HL-60/S4 treated with phorbol 12-myristate 13-acetate at 8.2 ng/mL for 4 days and 3 days (cell line): ENCODE measurements around the gene ACER2.

Experiments used
- in situ Hi-C: fragments of 300-500 bp; cut with MboI; formaldehyde crosslinking; loops from 2 replicates; pipeline ENCODE4 v1.15.0; 2022; ENCODE audit warnings: low sequenced_read_pairs

Gene ACER2

GRCh38 chr9:19451240-19452087, 42.7 kb downstream of the ACER2 start:
- in situ Hi-C loops, result no loop called here

- in situ Hi-C loops, result no loop called here
Observed at GRCh38 chr9:19456426-19456825, 47.6 kb downstream of the ACER2 start.

- in situ Hi-C loops, result no loop called here
Observed at GRCh38 chr9:19456996-19457692, 48.3 kb downstream of the ACER2 start.

- in situ Hi-C loops, result no loop called here
Observed at GRCh38 chr9:19457693-19458009, 48.8 kb downstream of the ACER2 start.

GRCh38 chr9:19460243-19460642, 51.4 kb downstream of the ACER2 start:
- in situ Hi-C loops, result no loop called here

- in situ Hi-C loops, result no loop called here
Observed at GRCh38 chr9:19461135-19461534, 52.3 kb downstream of the ACER2 start.

- in situ Hi-C loops, result no loop called here
Observed at GRCh38 chr9:19464061-19464763, 55.4 kb downstream of the ACER2 start.

- in situ Hi-C loops, result no loop called here
Observed at GRCh38 chr9:19464764-19465585, 56.2 kb downstream of the ACER2 start.

GRCh38 chr9:19465586-19466279, 56.9 kb downstream of the ACER2 start:
- in situ Hi-C loops, result no loop called here

- in situ Hi-C loops, result no loop called here
Observed at GRCh38 chr9:19466280-19466639, 57.5 kb downstream of the ACER2 start.

GRCh38 chr9:19469271-19469670, 60.5 kb downstream of the ACER2 start:
- in situ Hi-C loops, result no loop called here

- in situ Hi-C loops, result no loop called here
Observed at GRCh38 chr9:19470567-19470966, 61.8 kb downstream of the ACER2 start.

GRCh38 chr9:19470981-19471650, 62.3 kb downstream of the ACER2 start:
- in situ Hi-C loops, result no loop called here

- in situ Hi-C loops, result no loop called here
Observed at GRCh38 chr9:19471737-19472648, 63.2 kb downstream of the ACER2 start.

- in situ Hi-C loops, result no loop called here
Observed at GRCh38 chr9:19473605-19474004, 64.8 kb downstream of the ACER2 start.

- in situ Hi-C loops, result no loop called here
Observed at GRCh38 chr9:19479874-19480273, 71.1 kb downstream of the ACER2 start.

- in situ Hi-C loops, result no loop called here
Observed at GRCh38 chr9:19480345-19480744, 71.5 kb downstream of the ACER2 start.

GRCh38 chr9:19481121-19481870, 72.5 kb downstream of the ACER2 start:
- in situ Hi-C loops, result no loop called here
